ENCODE measurements around the gene FIGLA.

- TF ChIP-seq CTCF (IDR thresholded peaks at IDR 0.05): no peak
- TF ChIP-seq POLR2A (IDR thresholded peaks at IDR 0.05): no peak
Observed at GRCh38 chr2:70806013-70806412, 15.6 kb upstream of the FIGLA start.

Data from thyroid gland (tissue), 4 donors.